Endodermal cell (in vitro differentiated cells): ENCODE measurements around the gene GFOD2. TPM values are rescaled to one million over a fixed set of nuclear protein-coding genes. Genes with fewer than 3 reads are reported as not detected.

Experiments
- DNase-seq: peaks from one replicate; pipeline ENCODE4 v3.0.0-alpha.2; 2017
- H3K27ac ChIP-seq: 2 replicates; pipeline ENCODE4 v1.5.1; 2013; ENCODE audit warnings: mild to moderate bottlenecking, low read depth, low read length, moderate library complexity
- H3K27me3 ChIP-seq: 2 replicates; pipeline ENCODE4 v1.6.1; 2013; ENCODE audit warnings: mild to moderate bottlenecking, low read length, moderate library complexity; ENCODE audit not compliant: insufficient read depth, control insufficient read depth, poor library complexity, severe bottlenecking
- H3K36me3 ChIP-seq: 2 replicates; pipeline ENCODE4 v1.7.0; 2013; ENCODE audit warnings: mild to moderate bottlenecking, low read length, moderate library complexity; ENCODE audit not compliant: control insufficient read depth, insufficient read depth
- H3K4me1 ChIP-seq: one replicate; pipeline ENCODE4 v1.7.0; 2013; ENCODE audit warnings: low read length; ENCODE audit not compliant: control insufficient read depth, insufficient read depth
- H3K4me3 ChIP-seq: 2 replicates; pipeline ENCODE4 v1.5.1; 2013; ENCODE audit warnings: mild to moderate bottlenecking, low read length, moderate library complexity
- H3K9ac ChIP-seq: 2 replicates; pipeline ENCODE4 v1.6.1; 2013; ENCODE audit warnings: mild to moderate bottlenecking, low read length, moderate library complexity; ENCODE audit not compliant: poor library complexity, severe bottlenecking; ENCODE audit errors: extremely low read depth
- H3K9me3 ChIP-seq: 2 replicates; pipeline ENCODE4 v1.6.1; 2013; ENCODE audit warnings: mild to moderate bottlenecking, low read length, moderate library complexity; ENCODE audit not compliant: control insufficient read depth
- H3K27ac Mint-ChIP-seq: 2 replicates; pipeline ENCODE4 v1.8.0; 2020; ENCODE audit warnings: mixed read lengths
- H3K27me3 Mint-ChIP-seq: 2 replicates; pipeline ENCODE4 v1.8.0; 2021; ENCODE audit warnings: mild to moderate bottlenecking, mixed read lengths; ENCODE audit not compliant: insufficient read depth
- H3K36me3 Mint-ChIP-seq: 2 replicates; pipeline ENCODE4 v1.8.0; 2020; ENCODE audit warnings: low read depth, mixed read lengths
- H3K4me1 Mint-ChIP-seq: 2 replicates; pipeline ENCODE4 v1.8.0; 2020; ENCODE audit warnings: mixed read lengths
- H3K4me3 Mint-ChIP-seq: 2 replicates; pipeline ENCODE4 v1.8.0; 2020; ENCODE audit warnings: mild to moderate bottlenecking, moderate library complexity, mixed read lengths
- H3K9me3 Mint-ChIP-seq: 2 replicates; pipeline ENCODE4 v1.8.0; 2020; ENCODE audit warnings: mild to moderate bottlenecking, mixed read lengths
- WGBS, 2 experiments: methylation state at CpG; one replicate each; pipeline versions ENCODE4 v1.1.5 to v1.1.7; 2013; ENCODE audit warnings: missing lambda C conversion rate in 2 of 2, mixed read lengths in 1 of 2; ENCODE audit not compliant: insufficient coverage in 1 of 2, insufficient read length in 1 of 2; 5-methylcytosine and 5-hydroxymethylcytosine counted together
- total RNA-seq, 2 donors: library from RNA; stranded (reverse); fragmentation: NEBNext Ultra II Directional in 1 of 2; extraction: Animal tissue kit (Norgen Biotek cat#: 25700) in 1 of 2; gene quantifications; 2 replicates in 1 of 2; 3 replicates in 1 of 2; pipeline ENCODE4 v1.2.1, GENCODE V29; 2021
- TF ChIP-seq, protein P1 (sequence below): fragments of 200-600 bp; sonication (generic); conservative IDR thresholded peaks from 2 replicates; pipeline ENCODE4 v1.5.0; 2021; ENCODE audit warnings: antibody characterized with exemption, mild to moderate bottlenecking

The GFOD2 gene
- total RNA-seq, 2 donors from 2014 or later = 18.2 to 21.2 TPM

GRCh38 chr16:67731753-67732095, 12.6 kb upstream of the GFOD2 start:
- Mint-ChIP-seq H3K27ac (no peak overlapping the region), H3K4me1 (no peaks in the 10 kb centered on the region), H3K9me3 (no peaks in the 10 kb centered on the region), H3K4me3 (no peak overlapping the region), H3K36me3 (peaks cover 40% of the 10 kb centered on the region), H3K27me3 (no peaks in the 10 kb centered on the region)
- H3K9ac ChIP-seq = no peak overlapping the region
- no peak for DNase-seq
- H3K9me3 ChIP-seq = no peaks in the 10 kb centered on the region
- no peaks in the 10 kb centered on the region for H3K27me3 ChIP-seq
- no peaks in the 10 kb centered on the region for H3K4me1 ChIP-seq
- H3K36me3 ChIP-seq = peaks cover 24% of the 10 kb centered on the region
- TF ChIP-seq, protein P1, sequence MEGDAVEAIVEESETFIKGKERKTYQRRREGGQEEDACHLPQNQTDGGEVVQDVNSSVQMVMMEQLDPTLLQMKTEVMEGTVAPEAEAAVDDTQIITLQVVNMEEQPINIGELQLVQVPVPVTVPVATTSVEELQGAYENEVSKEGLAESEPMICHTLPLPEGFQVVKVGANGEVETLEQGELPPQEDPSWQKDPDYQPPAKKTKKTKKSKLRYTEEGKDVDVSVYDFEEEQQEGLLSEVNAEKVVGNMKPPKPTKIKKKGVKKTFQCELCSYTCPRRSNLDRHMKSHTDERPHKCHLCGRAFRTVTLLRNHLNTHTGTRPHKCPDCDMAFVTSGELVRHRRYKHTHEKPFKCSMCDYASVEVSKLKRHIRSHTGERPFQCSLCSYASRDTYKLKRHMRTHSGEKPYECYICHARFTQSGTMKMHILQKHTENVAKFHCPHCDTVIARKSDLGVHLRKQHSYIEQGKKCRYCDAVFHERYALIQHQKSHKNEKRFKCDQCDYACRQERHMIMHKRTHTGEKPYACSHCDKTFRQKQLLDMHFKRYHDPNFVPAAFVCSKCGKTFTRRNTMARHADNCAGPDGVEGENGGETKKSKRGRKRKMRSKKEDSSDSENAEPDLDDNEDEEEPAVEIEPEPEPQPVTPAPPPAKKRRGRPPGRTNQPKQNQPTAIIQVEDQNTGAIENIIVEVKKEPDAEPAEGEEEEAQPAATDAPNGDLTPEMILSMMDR = no peak
- H3K4me3 ChIP-seq = no peak overlapping the region
- no peak overlapping the region for H3K27ac ChIP-seq
- WGBS, 2 experiments = 87 to 89% methylated on average over 2 to 4 of the region's 4 CpGs

DNA sequence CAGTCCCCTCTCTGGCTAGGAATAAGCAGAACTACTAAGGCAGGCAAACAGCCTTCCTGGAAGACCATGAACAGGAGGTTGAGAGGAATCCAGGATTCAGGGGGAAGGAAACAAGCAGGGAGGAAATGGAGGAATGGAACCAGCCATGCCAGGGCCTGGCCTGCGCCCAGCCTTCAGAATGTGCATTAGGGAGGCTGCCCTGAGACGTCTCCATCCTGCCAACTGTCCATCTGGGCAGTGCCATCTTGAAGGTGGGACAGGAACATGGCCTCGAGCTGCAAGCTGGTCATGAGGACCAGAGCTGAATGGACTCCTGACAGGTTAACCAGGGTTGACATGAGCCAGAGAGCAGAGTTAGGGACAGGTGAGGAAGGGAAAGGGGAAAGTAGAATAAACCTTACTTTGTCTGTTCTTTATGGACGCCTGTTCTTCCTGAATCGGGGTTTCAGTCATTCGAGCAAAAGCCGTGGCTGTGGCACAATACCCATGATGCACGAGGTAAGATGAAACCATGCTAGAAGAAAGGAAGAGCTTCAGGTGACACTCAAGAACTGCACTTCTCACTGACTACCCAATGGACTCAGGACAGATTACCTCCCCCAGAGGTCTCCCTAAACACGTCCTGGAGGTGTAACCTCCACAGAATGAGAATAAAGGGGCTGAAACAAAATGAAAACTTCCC, 12.1 kb upstream of the GFOD2 start:
- H3K4me3 ChIP-seq = no peak overlapping the region
- DNase-seq = no peak
- no peaks in the 10 kb centered on the region for H3K4me1 ChIP-seq
- H3K27me3 ChIP-seq = no peaks in the 10 kb centered on the region
- Mint-ChIP-seq H3K4me3 (no peak overlapping the region), H3K4me1 (no peaks in the 10 kb centered on the region), H3K27ac (no peak overlapping the region), H3K9me3 (no peaks in the 10 kb centered on the region), H3K36me3 (peaks cover 36% of the 10 kb centered on the region), H3K27me3 (no peaks in the 10 kb centered on the region)
- H3K9me3 ChIP-seq = no peaks in the 10 kb centered on the region
- no peak overlapping the region for H3K9ac ChIP-seq
- TF ChIP-seq, protein P1 = no peak
- H3K27ac ChIP-seq = no peak overlapping the region
- H3K36me3 ChIP-seq = peaks cover 24% of the 10 kb centered on the region
- WGBS, 2 experiments = 91 to 96% methylated on average over 7 to 9 of the region's 9 CpGs

- H3K4me3 ChIP-seq = no peak overlapping the region
- Mint-ChIP-seq H3K4me1 (no peaks in the 10 kb centered on the region), H3K9me3 (no peaks in the 10 kb centered on the region), H3K36me3 (peaks cover 37% of the 10 kb centered on the region), H3K27me3 (no peaks in the 10 kb centered on the region), H3K4me3 (no peak overlapping the region), H3K27ac (no peak overlapping the region)
- H3K27ac ChIP-seq = no peak overlapping the region
- H3K36me3 ChIP-seq = peaks cover 24% of the 10 kb centered on the region
- no peak for DNase-seq
- no peaks in the 10 kb centered on the region for H3K9me3 ChIP-seq
- H3K4me1 ChIP-seq = no peaks in the 10 kb centered on the region
- no peak overlapping the region for H3K9ac ChIP-seq
- H3K27me3 ChIP-seq = no peaks in the 10 kb centered on the region
- TF ChIP-seq, protein P1 = no peak
- 90 to 98% methylated on average over 5 to 6 of the region's 6 CpGs for WGBS, 2 experiments
Measured at GRCh38 chr16:67730326-67730725, 11.2 kb upstream of the GFOD2 start.
